ENCODE results near the gene AKAP5.

AKAP5 gene

GRCh38 chr14:64507376-64508156 is 42.3 kb downstream of the AKAP5 start:
- TF ChIP-seq CTCF (IDR thresholded peaks at IDR 0.05) (no peak), ZFX (IDR thresholded peaks at IDR 0.05; ENCODE audit: borderline replicate concordance) (no peak)
- no peak overlapping the region for H3K27ac ChIP-seq

- TF ChIP-seq CTCF (IDR thresholded peaks at IDR 0.05) (no peak), ZFX (IDR thresholded peaks at IDR 0.05; ENCODE audit: borderline replicate concordance) (no peak)
- no peak overlapping the region for H3K27ac ChIP-seq
Observed at GRCh38 chr14:64508215-64508776, 43.0 kb downstream of the AKAP5 start.

- H3K27ac ChIP-seq: no peak overlapping the region
- TF ChIP-seq CTCF (IDR thresholded peaks at IDR 0.05): no peak
- no peak for TF ChIP-seq ZFX (IDR thresholded peaks at IDR 0.05; ENCODE audit: borderline replicate concordance)
Observed at GRCh38 chr14:64509036-64509435, 43.7 kb downstream of the AKAP5 start.

GRCh38 chr14:64510825-64511671 is 45.7 kb downstream of the AKAP5 start:
- H3K27ac ChIP-seq: 0 out of 2 replicates have a peak overlapping the region, but pooled peaks have one; percentile 3
- TF ChIP-seq ZFX (IDR thresholded peaks at IDR 0.05; ENCODE audit: borderline replicate concordance) (no peak), CTCF (IDR thresholded peaks at IDR 0.05) (peak; percentile 96)

GRCh38 chr14:64513271-64513670 is 48.0 kb downstream of the AKAP5 start:
- TF ChIP-seq ZFX (IDR thresholded peaks at IDR 0.05; ENCODE audit: borderline replicate concordance) (no peak), CTCF (IDR thresholded peaks at IDR 0.05) (no peak)
- peak overlapping the region; percentile 74; the same call in 1 of the 2 replicates for H3K27ac ChIP-seq

- no peak for TF ChIP-seq CTCF (IDR thresholded peaks at IDR 0.05)
- no peak for TF ChIP-seq ZFX (IDR thresholded peaks at IDR 0.05; ENCODE audit: borderline replicate concordance)
Observed at GRCh38 chr14:64515053-64515452, 49.8 kb downstream of the AKAP5 start.

More at GRCh38 chr14:64515053-64515452, 49.8 kb downstream of the AKAP5 start:
- peak overlapping the region; percentile 74 for H3K27ac ChIP-seq
